Measurements from ENCODE around the gene KIF26B. TPM values are rescaled to one million over a fixed set of nuclear protein-coding genes. Genes with fewer than 3 reads are reported as not detected.

Gene KIF26B
- total RNA-seq, 8 experiments from 2014 or later, result 0.25 to 21.5 (median 10.2) TPM

- H3K27ac ChIP-seq, result no peak overlapping the region
- ATAC-seq (replicated peaks in 6 of 8), result no peak
- in situ Hi-C loops (cut with MboI; ENCODE audit: low pct_unique_long_range_greater_than_20kb in 2 of 9, low sequenced_read_pairs in 9 of 9, unreplicated experiment in 9 of 9), result no loop called here
- WGBS, 10 experiments, result 13 to 70% (median 30%) methylated on average over 1 of the region's 1 CpG; no CpG with 5 or more reads in 6 of the 10 experiments
- no peak overlapping the region for H3K4me3 ChIP-seq
- H3K4me1 ChIP-seq (replicated peaks in 1 of 2), result peaks cover 14 to 22% of the 10 kb centered on the region in 2 donors
Measured at GRCh38 chr1:245290836-245291235, 136.1 kb downstream of the KIF26B start.

DNA sequence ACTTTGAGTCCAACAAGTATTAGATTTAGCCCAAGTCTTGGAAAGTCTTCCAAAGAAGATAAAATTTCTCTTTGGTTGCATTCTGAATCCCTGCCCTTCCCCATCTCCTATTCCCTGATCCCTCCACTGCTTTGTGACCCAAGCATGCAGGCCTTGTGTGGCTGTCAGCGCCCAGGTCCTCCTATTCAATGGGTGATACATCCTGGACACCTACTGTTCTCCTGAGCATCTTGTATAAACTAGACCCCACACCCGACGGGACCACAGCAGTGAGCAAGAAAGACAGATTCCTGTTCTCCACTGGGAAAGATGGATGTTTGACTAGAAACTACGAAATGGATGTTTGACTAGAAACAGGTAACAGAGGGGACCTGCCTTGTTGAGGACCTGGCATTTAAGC lies 136.6 kb downstream of the KIF26B start:
- in situ Hi-C loops (cut with MboI; ENCODE audit: low pct_unique_long_range_greater_than_20kb in 2 of 9, low sequenced_read_pairs in 9 of 9, unreplicated experiment in 9 of 9), result no loop called here
- no peak for ATAC-seq (replicated peaks in 6 of 8)
- 0 to 72% (median 53%) methylated on average over 1 to 4 of the region's 4 CpGs; no CpG with 5 or more reads in 4 of the 10 experiments for WGBS, 10 experiments
- Histone ChIP-seq H3K4me3 (no peak overlapping the region), H3K4me1 (replicated peaks in 1 of 2) (peaks cover 14 to 22% of the 10 kb centered on the region in 2 donors), H3K27ac (no peak overlapping the region)

GRCh38 chr1:245292141-245292540 lies 137.4 kb downstream of the KIF26B start:
- WGBS, 10 experiments, result 50 to 100% (median 88%) methylated on average over 1 to 14 of the region's 14 CpGs; no CpG with 5 or more reads in 1 of the 10 experiments
- ATAC-seq (replicated peaks in 6 of 8), result no peak
- H3K27ac ChIP-seq, result peak overlapping the region in 1 of 2 donors; percentile 6

DNA sequence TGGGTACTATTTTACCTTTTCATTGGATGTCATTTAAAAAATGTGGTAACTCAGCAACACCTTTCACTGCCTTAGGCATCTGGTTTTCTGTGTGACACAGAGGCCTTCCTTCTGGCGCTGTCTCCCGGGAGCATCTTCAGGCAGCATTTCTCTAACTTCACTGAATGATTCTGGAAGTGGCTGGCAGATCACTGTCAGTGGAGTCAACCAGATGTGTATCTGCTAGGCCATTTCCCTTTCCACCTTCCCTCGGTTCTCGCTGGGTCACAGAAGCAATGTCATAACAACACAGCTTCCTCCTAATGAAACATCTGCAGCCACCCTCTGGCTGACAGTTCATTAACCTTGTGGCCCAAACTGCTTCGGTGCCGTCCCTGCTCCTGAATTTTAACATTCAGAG lies 137.8 kb downstream of the KIF26B start:
- 50 to 80% (median 68%) methylated on average over 1 to 6 of the region's 6 CpGs; no CpG with 5 or more reads in 2 of the 10 experiments for WGBS, 10 experiments
- Histone ChIP-seq H3K27ac (peak overlapping the region in 1 of 2 donors; percentile 6), H3K4me3 (no peak overlapping the region), H3K4me1 (replicated peaks in 1 of 2) (peaks cover 14 to 22% of the 10 kb centered on the region in 2 donors)
- peak in 3 of 8 experiments; percentile 29 to 68 (median 64) for ATAC-seq (replicated peaks in 6 of 8)
- in situ Hi-C loops (cut with MboI; ENCODE audit: low pct_unique_long_range_greater_than_20kb in 2 of 9, low sequenced_read_pairs in 9 of 9, unreplicated experiment in 9 of 9), result no loop called here

More at GRCh38 chr1:245292141-245292540, 137.4 kb downstream of the KIF26B start:
- Histone ChIP-seq H3K4me3 (no peak overlapping the region), H3K4me1 (replicated peaks in 1 of 2) (peaks cover 14 to 22% of the 10 kb centered on the region in 2 donors)
- in situ Hi-C loops (cut with MboI; ENCODE audit: low pct_unique_long_range_greater_than_20kb in 2 of 9, low sequenced_read_pairs in 9 of 9, unreplicated experiment in 9 of 9), result no loop called here

- H3K4me3 ChIP-seq, result no peak overlapping the region
- WGBS, 10 experiments, result 59 to 100% (median 90%) methylated on average over 1 to 5 of the region's 5 CpGs; no CpG with 5 or more reads in 3 of the 10 experiments
- no peak for ATAC-seq (replicated peaks in 6 of 8)
- in situ Hi-C loops (cut with MboI; ENCODE audit: low pct_unique_long_range_greater_than_20kb in 2 of 9, low sequenced_read_pairs in 9 of 9, unreplicated experiment in 9 of 9), result no loop called here
- H3K4me1 ChIP-seq (replicated peaks in 1 of 2), result peaks cover 14 to 24% of the 10 kb centered on the region in 2 donors
- H3K27ac ChIP-seq, result no peak overlapping the region
Measured at GRCh38 chr1:245294020-245294419, 139.2 kb downstream of the KIF26B start.

DNA sequence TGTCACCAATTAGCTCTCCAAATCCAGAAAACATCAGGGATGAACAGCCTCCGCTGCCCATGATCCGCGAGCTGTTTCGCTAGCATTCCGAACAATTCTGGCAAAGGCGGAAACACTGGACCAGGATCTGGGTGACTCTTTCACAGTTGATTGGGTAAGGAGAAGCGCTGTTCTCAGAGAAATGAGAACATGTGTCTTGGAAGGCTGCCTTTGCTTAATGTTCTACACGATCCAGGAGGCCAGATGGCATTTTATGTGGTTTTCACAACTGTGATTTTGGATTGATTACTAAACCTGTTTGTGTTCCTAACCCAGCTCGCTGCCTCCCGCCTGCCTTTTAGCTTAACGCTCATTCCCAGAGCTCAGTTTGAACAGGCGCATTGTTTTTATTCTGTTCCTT lies 144.0 kb downstream of the KIF26B start:
- H3K4me3 ChIP-seq, result no peak overlapping the region
- H3K4me1 ChIP-seq (replicated peaks in 1 of 2), result peaks cover 9 to 15% of the 10 kb centered on the region in 2 donors
- H3K27ac ChIP-seq, result no peak overlapping the region
- in situ Hi-C loops (cut with MboI; ENCODE audit: low pct_unique_long_range_greater_than_20kb in 2 of 9, low sequenced_read_pairs in 9 of 9, unreplicated experiment in 9 of 9), result no loop called here
- 0 to 100% (median 58%) methylated on average over 1 to 12 of the region's 12 CpGs for WGBS, 10 experiments
- peak in 1 of 8 experiments; percentile 45 for ATAC-seq (replicated peaks in 6 of 8)

DNA sequence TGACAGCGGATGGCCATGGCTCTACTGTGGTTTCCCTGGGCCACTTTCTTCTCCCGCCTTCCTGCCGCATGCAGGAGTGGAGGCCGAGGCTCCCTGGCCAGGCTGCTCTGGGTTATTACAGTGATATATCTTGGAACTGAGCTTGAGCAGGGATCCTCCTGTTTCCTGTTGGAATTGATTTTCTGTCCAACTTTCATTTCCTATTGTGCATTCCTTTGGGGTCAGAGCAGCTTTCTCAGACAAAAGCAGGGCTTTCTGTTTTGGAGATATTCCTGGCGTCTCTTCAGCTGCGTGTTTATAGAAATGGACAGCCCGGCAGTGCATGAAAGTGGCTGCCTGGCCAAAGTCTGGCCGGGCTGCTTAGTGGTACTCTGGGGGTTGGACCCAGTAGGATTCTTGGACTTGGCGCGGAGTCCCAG lies 146.4 kb downstream of the KIF26B start:
- Histone ChIP-seq H3K27ac (peak overlapping the region; percentile 1 to 42), H3K4me1 (replicated peaks in 1 of 2) (peaks cover 9 to 15% of the 10 kb centered on the region in 2 donors), H3K4me3 (no peak overlapping the region)
- peak in 3 of 8 experiments; percentile 56 to 81 (median 64) for ATAC-seq (replicated peaks in 6 of 8)
- WGBS, 10 experiments, result 0 to 100% (median 76%) methylated on average over 2 to 6 of the region's 10 CpGs; no CpG with 5 or more reads in 1 of the 10 experiments
- in situ Hi-C loops (cut with MboI; ENCODE audit: low pct_unique_long_range_greater_than_20kb in 2 of 9, low sequenced_read_pairs in 9 of 9, unreplicated experiment in 9 of 9), result no loop called here

DNA sequence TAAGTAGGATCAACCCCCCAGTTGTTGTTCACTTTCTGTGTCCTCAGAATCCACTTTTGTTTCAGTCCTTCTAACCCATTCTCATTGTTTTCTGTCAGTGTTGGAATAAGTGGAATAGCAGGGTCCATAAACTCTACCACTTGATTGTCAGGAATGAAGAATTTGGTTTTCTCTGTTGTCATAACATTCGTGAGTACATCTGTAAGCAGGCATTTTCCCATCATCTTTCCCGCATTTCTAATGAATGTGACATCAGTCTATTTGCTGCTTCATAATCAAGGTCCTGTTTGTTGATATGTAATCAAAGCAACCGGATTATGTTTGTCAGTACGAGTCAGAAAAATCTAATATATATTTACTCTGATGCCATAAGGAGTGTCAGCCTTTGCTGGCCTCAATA lies 147.1 kb downstream of the KIF26B start:
- Histone ChIP-seq H3K4me3 (no peak overlapping the region), H3K4me1 (replicated peaks in 1 of 2) (peaks cover 9 to 15% of the 10 kb centered on the region in 2 donors), H3K27ac (no peak overlapping the region)
- 57 to 100% (median 94%) methylated on average over 2 to 4 of the region's 4 CpGs for WGBS, 10 experiments
- in situ Hi-C loops (cut with MboI; ENCODE audit: low pct_unique_long_range_greater_than_20kb in 2 of 9, low sequenced_read_pairs in 9 of 9, unreplicated experiment in 9 of 9), result no loop called here
- peak in 3 of 8 experiments; percentile 9 to 39 (median 23) for ATAC-seq (replicated peaks in 6 of 8)

DNA sequence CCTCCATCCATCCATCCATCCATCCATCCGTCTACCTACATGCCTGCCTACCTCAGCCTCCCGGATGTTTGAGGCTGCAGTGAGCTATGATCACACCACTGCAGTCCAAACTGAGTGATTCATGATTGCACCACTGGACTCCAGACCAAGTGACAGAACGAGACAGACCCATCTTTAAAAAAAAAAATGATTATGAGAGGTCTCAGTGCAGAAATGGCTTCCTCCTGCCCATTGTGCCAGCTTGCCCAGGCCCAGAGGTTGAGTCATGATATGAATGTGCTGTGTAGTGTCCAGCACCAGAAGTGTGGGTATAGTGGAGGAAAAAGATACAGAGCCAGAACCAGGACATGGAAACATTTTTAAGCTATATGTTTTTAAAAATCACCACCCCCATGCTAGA lies 149.9 kb downstream of the KIF26B start:
- Histone ChIP-seq H3K4me3 (no peak overlapping the region), H3K27ac (no peak overlapping the region), H3K4me1 (replicated peaks in 1 of 2) (peaks cover 9 to 13% of the 10 kb centered on the region in 2 donors)
- in situ Hi-C loops (cut with MboI; ENCODE audit: low pct_unique_long_range_greater_than_20kb in 2 of 9, low sequenced_read_pairs in 9 of 9, unreplicated experiment in 9 of 9), result no loop called here
- 30 to 100% (median 92%) methylated on average over 1 to 3 of the region's 3 CpGs; no CpG with 5 or more reads in 2 of the 10 experiments for WGBS, 10 experiments
- ATAC-seq (replicated peaks in 6 of 8), result no peak

DNA sequence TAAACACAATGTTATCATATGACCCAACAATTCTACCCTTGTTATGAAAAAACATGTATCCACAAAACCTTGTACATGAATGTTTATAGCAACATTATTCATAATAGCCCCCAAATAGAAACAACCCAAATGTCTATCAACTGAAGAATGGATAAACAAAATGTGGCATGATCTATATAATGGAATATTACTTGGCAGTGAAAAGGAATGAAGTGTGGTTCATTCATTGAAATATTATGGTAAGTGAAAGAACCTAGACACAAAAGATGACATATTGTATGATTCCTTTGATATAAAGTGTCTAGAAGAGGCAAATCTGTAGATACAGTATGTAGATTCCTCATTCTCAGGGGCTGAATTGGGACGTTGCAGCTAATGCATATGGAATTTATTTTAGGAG lies 151.2 kb downstream of the KIF26B start:
- ATAC-seq (replicated peaks in 6 of 8), result no peak
- 55 to 92% (median 86%) methylated on average over 1 of the region's 1 CpG; no CpG with 5 or more reads in 2 of the 10 experiments for WGBS, 10 experiments
- no peak overlapping the region for H3K4me3 ChIP-seq
- H3K27ac ChIP-seq, result no peak overlapping the region
- in situ Hi-C loops (cut with MboI; ENCODE audit: low pct_unique_long_range_greater_than_20kb in 2 of 9, low sequenced_read_pairs in 9 of 9, unreplicated experiment in 9 of 9), result no loop called here
- peaks cover 17 to 19% of the 10 kb centered on the region in 2 donors for H3K4me1 ChIP-seq (replicated peaks in 1 of 2)

- in situ Hi-C loops (cut with MboI; ENCODE audit: low pct_unique_long_range_greater_than_20kb in 2 of 9, low sequenced_read_pairs in 9 of 9, unreplicated experiment in 9 of 9), result no loop called here
- Histone ChIP-seq H3K27ac (no peak overlapping the region), H3K4me1 (replicated peaks in 1 of 2) (peaks cover 12 to 20% of the 10 kb centered on the region in 2 donors), H3K4me3 (no peak overlapping the region)
- WGBS, 10 experiments, result 28 to 95% (median 87%) methylated on average over 7 to 12 of the region's 12 CpGs
- no peak for ATAC-seq (replicated peaks in 6 of 8)
Measured at GRCh38 chr1:245306628-245307410, 152.0 kb downstream of the KIF26B start.

DNA sequence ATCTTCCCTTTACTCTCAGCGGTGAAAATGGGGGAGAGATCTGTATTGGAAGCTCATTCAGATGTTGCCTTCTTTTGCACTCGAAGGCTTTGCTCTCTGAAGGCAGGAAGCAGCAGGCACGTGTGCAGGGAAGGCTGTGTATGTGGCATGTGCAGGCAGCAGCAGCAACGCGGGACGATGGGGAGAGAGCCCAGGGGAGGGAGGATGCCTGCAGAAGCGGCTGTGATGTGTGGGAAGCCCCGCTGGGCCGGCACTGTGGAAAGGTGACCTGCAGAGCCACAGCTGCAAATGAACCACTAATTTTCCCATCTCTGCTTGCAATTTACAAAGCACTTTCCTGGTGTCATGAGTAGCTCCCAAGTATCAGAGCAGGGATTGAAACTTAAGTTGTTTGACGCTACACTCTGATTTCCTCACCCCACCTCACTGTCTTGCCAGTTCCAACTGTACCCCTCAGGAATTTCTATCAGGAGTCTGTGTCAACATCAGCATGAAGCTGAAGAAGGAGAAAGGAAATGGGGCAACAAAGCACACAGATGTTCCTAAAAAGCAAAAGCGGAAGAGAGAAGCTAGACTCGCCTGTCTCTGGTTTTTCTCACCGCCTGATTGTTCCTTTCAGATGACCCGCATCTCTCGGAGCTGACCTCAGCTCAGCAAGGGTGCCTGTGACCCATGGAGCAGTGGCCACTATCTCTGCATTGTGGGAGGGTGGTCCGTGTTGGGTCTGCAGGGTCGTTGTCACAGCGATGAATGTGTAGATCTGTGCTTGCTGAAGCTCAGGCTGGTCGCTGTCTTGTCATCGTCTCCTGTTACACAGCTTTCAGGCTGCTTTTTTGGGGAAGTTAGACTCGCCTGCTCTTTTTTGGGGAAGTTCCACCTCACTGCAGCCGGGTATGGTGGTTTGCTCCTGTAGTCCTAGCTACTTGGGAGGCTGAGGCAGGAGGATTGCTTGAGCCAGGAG lies 156.1 kb downstream of the KIF26B start:
- no peak overlapping the region for H3K4me3 ChIP-seq
- in situ Hi-C loops (cut with MboI; ENCODE audit: low pct_unique_long_range_greater_than_20kb in 2 of 9, low sequenced_read_pairs in 9 of 9, unreplicated experiment in 9 of 9), result no loop called here
- peak in 5 of 8 experiments; percentile 76 to 99 (median 98) for ATAC-seq (replicated peaks in 6 of 8)

More for the DNA sequence above, 156.1 kb downstream of the KIF26B start:
- 0 to 40% (median 24%) methylated on average over 1 to 18 of the region's 22 CpGs; no CpG with 5 or more reads in 2 of the 10 experiments for whole genome bisulfite sequencing, 10 experiments
- H3K27ac ChIP-seq, result peak overlapping the region in 1 of 2 donors; percentile 0
- H3K4me1 ChIP-seq (replicated peaks in 1 of 2), result peaks cover 10 to 19% of the 10 kb centered on the region in 2 donors

All from motor neuron (in vitro differentiated cells).